Lower lobe of right lung (tissue), 2 donors: ENCODE measurements around the gene CABLES1. TPM values are rescaled to one million over a fixed set of nuclear protein-coding genes. Genes with fewer than 3 reads are reported as not detected.
A peak's percentile ranks its signal among the peaks of the same experiment; 100 is the strongest.

Source experiments
- ATAC-seq, 2 donors: fragments of 200-7000 bp; cut with Tn5 transposase; one replicate each; pipeline ENCODE4 v1.9.1; 2020 to 2022; ENCODE audit warnings: mild to moderate bottlenecking in 2 of 2, moderate library complexity in 2 of 2
- DNase-seq: peaks from one replicate; pipeline ENCODE4 v3.0.0-alpha.2; 2020
- H3K27ac ChIP-seq: fragments of 200-600 bp; one replicate; pipeline ENCODE4 v1.8.0; 2022
- H3K27me3 ChIP-seq: fragments of 200-600 bp; one replicate; pipeline ENCODE4 v1.8.0; 2022; ENCODE audit warnings: low read depth
- H3K36me3 ChIP-seq: fragments of 200-600 bp; one replicate; pipeline ENCODE4 v1.8.0; 2022; ENCODE audit warnings: mild to moderate bottlenecking
- H3K4me1 ChIP-seq: fragments of 200-600 bp; one replicate; pipeline ENCODE4 v1.8.0; 2022
- H3K4me3 ChIP-seq: fragments of 200-600 bp; one replicate; pipeline ENCODE4 v1.8.0; 2022; ENCODE audit warnings: mild to moderate bottlenecking
- H3K9me3 ChIP-seq: fragments of 200-600 bp; one replicate; pipeline ENCODE4 v1.8.0; 2022
- CTCF ChIP-seq: fragments of 200-600 bp; IDR thresholded peaks from one replicate; pipeline ENCODE4 v1.8.0; 2022; ENCODE audit warnings: antibody characterized with exemption, mild to moderate bottlenecking
- intact Hi-C: fragments of 100-400 bp; cut with DNase I; formaldehyde crosslinking; loops from one replicate; pipeline ENCODE4 v1.11.0; 2022
- total RNA-seq: library from RNA; stranded (reverse); fragmentation: NEBNext Ultra II Directional; extraction: Animal tissue kit (Norgen Biotek cat#: 25700); gene quantifications from one replicate; pipeline ENCODE4 v1.2.1, GENCODE V29; 2021
- donor health status: DM: no; HTN: yes; CAD: no; lungs with severe emphysema.

The CABLES1 gene
- total RNA-seq, 1 donor from 2014 or later: 44.2 TPM

- intact Hi-C loops: no loop called here
- Histone ChIP-seq H3K4me3 (no peak overlapping the region), H3K36me3 (peaks cover 34% of the 10 kb centered on the region), H3K27ac (no peak overlapping the region), H3K9me3 (no peaks in the 10 kb centered on the region), H3K4me1 (peaks cover 22% of the 10 kb centered on the region), H3K27me3 (no peaks in the 10 kb centered on the region)
- TF ChIP-seq CTCF: no peak
- DNase-seq: no peak
- no peak for ATAC-seq
These were observed 82.5 kb downstream of the CABLES1 start for GRCh38 chr18:23217781-23218180.

GRCh38 chr18:23220355-23220754 is 85.1 kb downstream of the CABLES1 start:
- peak overlapping the region; percentile 60 for H3K27ac ChIP-seq
- peaks cover 19% of the 10 kb centered on the region for H3K36me3 ChIP-seq
- H3K27me3 ChIP-seq: no peaks in the 10 kb centered on the region
- intact Hi-C loops: no loop called here
- TF ChIP-seq CTCF: no peak
- H3K4me1 ChIP-seq: peaks cover 24% of the 10 kb centered on the region
- DNase-seq: peak; percentile 86
- H3K9me3 ChIP-seq: no peaks in the 10 kb centered on the region
- H3K4me3 ChIP-seq: no peak overlapping the region
- ATAC-seq: peak; percentile 93 to 95

- H3K36me3 ChIP-seq: peaks cover 4% of the 10 kb centered on the region
- no peak overlapping the region for H3K4me3 ChIP-seq
- intact Hi-C loops: no loop called here
- ATAC-seq (no peak), DNase-seq (no peak)
- H3K27me3 ChIP-seq: no peaks in the 10 kb centered on the region
- no peak overlapping the region for H3K27ac ChIP-seq
- H3K9me3 ChIP-seq: no peaks in the 10 kb centered on the region
- no peak for TF ChIP-seq CTCF
- peaks cover 57% of the 10 kb centered on the region for H3K4me1 ChIP-seq
These were observed 88.4 kb downstream of the CABLES1 start for GRCh38 chr18:23223641-23224040.

- Histone ChIP-seq H3K27ac (peak overlapping the region; percentile 73), H3K4me1 (peaks cover 64% of the 10 kb centered on the region), H3K36me3 (peaks cover 4% of the 10 kb centered on the region), H3K4me3 (no peak overlapping the region), H3K9me3 (no peaks in the 10 kb centered on the region), H3K27me3 (no peaks in the 10 kb centered on the region)
- intact Hi-C loops: no loop called here
- no peak for TF ChIP-seq CTCF
- no peak for DNase-seq
- ATAC-seq: no peak
These were observed 90.2 kb downstream of the CABLES1 start for GRCh38 chr18:23225503-23225902.

GRCh38 chr18:23226391-23226790 is 91.1 kb downstream of the CABLES1 start:
- H3K4me1 ChIP-seq: peaks cover 63% of the 10 kb centered on the region
- no peaks in the 10 kb centered on the region for H3K27me3 ChIP-seq
- DNase-seq: no peak
- no peak overlapping the region for H3K4me3 ChIP-seq
- peaks cover 4% of the 10 kb centered on the region for H3K36me3 ChIP-seq
- peak overlapping the region; percentile 73 for H3K27ac ChIP-seq
- intact Hi-C loops: no loop called here
- ATAC-seq: no peak
- TF ChIP-seq CTCF: no peak
- no peaks in the 10 kb centered on the region for H3K9me3 ChIP-seq
